A549 (cell line): ENCODE data around the gene WSB2. TPM values are rescaled to one million over a fixed set of nuclear protein-coding genes. Genes with fewer than 3 reads are reported as not detected.

Experiments
- ATAC-seq, 2 experiments: fragments of 200-7000 bp in 1 of 2; fragments of >200 bp in 1 of 2; cut with Nextera tagmentation in 1 of 2; cut with Tn5 transposase in 1 of 2; 3 replicates each; pipeline versions ENCODE4 v1.8.0 to v1.9.1; 2018 to 2020; ENCODE audit warnings: mild to moderate bottlenecking in 1 of 2, moderate library complexity in 1 of 2
- CTCF ChIA-PET: fragments of 300-600 bp; sonication (Branson Sonifier 250); formaldehyde crosslinking; extraction: SDS; loops from one replicate; lab custom pipeline; 2021; ENCODE audit warnings: antibody characterized with exemption, inconsistent platforms; lab: Yijun Ruan, JAX
- POLR2A ChIA-PET: fragments of 350-600 bp; formaldehyde crosslinking; extraction: SDS; loops from one replicate; lab custom pipeline; 2021; ENCODE audit warnings: antibody characterized with exemption, inconsistent platforms; lab: Yijun Ruan, JAX
- DNase-seq, 2 experiments: peaks; one replicate each; pipeline versions ENCODE4 v3.0.0 to v3.0.0-alpha.2; 2011 to 2016; ENCODE audit warnings: low read depth in 1 of 2, low spot score in 1 of 2
- FAIRE-seq: peaks from 2 replicates; lab custom pipeline; 2011; peaks lifted over from hg19 to GRCh38; lab: Jason Lieb, UNC
- H3K27ac ChIP-seq, 2 experiments: fragments of >200 bp; sonication (Bioruptor Twin); formaldehyde crosslinking; 3 replicates each; pipeline ENCODE4 v1.5.1; 2016 to 2017
- H3K4me1 ChIP-seq: fragments of >200 bp; sonication (Bioruptor Twin); formaldehyde crosslinking; 3 replicates; pipeline ENCODE4 v1.6.1; 2016
- H3K4me2 ChIP-seq: fragments of >200 bp; sonication (Bioruptor Twin); formaldehyde crosslinking; 3 replicates; pipeline ENCODE4 v1.6.1; 2016
- H3K4me3 ChIP-seq: fragments of >200 bp; sonication (Bioruptor Twin); formaldehyde crosslinking; 3 replicates; pipeline ENCODE4 v1.5.1; 2016
- H3K9me3 ChIP-seq: fragments of >200 bp; sonication (Bioruptor Twin); formaldehyde crosslinking; 3 replicates; pipeline ENCODE4 v1.6.1; 2016
- ATOH8 ChIP-seq: fragments of 250-450 bp; sonication (Bioruptor Pico); IDR thresholded peaks from 2 replicates; pipeline ENCODE4 v1.5.0; 2020; ENCODE audit warnings: low read depth, mild to moderate bottlenecking, moderate library complexity
- CBX2 ChIP-seq: fragments of 200-600 bp; sonication (generic); IDR thresholded peaks from 2 replicates; pipeline ENCODE4 v1.6.1; 2016; ENCODE audit warnings: low read depth, mild to moderate bottlenecking, borderline replicate concordance
- CEBPB ChIP-seq, 2 experiments: fragments of >200 bp in 1 of 2; sonication (Bioruptor Twin) in 1 of 2; formaldehyde crosslinking in 1 of 2; IDR thresholded peaks; 2 replicates each; pipeline ENCODE4 v1.6.1; 2012 to 2016
- CHD4 ChIP-seq: fragments of 200-600 bp; sonication (generic); IDR thresholded peaks from 2 replicates; pipeline ENCODE4 v1.6.1; 2016; ENCODE audit warnings: antibody characterized with exemption, mild to moderate bottlenecking, borderline replicate concordance
- CTCF ChIP-seq: fragments of >200 bp; sonication (Bioruptor Twin); formaldehyde crosslinking; IDR thresholded peaks from 3 replicates; pipeline ENCODE4 v1.5.1; 2016
- EHF ChIP-seq: fragments of 250-450 bp; sonication (Bioruptor Pico); IDR thresholded peaks from 2 replicates; pipeline ENCODE4 v1.5.0; 2020; ENCODE audit warnings: mild to moderate bottlenecking
- EHMT2 ChIP-seq: fragments of 200-600 bp; sonication (generic); IDR thresholded peaks from 2 replicates; pipeline ENCODE4 v1.6.1; 2016; ENCODE audit warnings: antibody characterized with exemption, low read depth, mild to moderate bottlenecking, moderate library complexity
- EP300 ChIP-seq, 2 experiments: fragments of >200 bp; sonication (Bioruptor Twin); formaldehyde crosslinking; IDR thresholded peaks; 2 replicates in 1 of 2; 3 replicates in 1 of 2; pipeline ENCODE4 v1.6.1; 2016 to 2017
- FOSB ChIP-seq: fragments of 250-450 bp; sonication (Bioruptor Pico); IDR thresholded peaks from 2 replicates; pipeline ENCODE4 v1.5.0; 2020; ENCODE audit warnings: mild to moderate bottlenecking, moderate library complexity
- FOXS1 ChIP-seq: fragments of 250-450 bp; sonication (Bioruptor Pico); IDR thresholded peaks from 2 replicates; pipeline ENCODE4 v1.5.0; 2020; ENCODE audit warnings: mild to moderate bottlenecking, moderate library complexity
- GATA3 ChIP-seq: IDR thresholded peaks from 2 replicates; pipeline ENCODE4 v1.6.1; 2012; ENCODE audit warnings: borderline replicate concordance
- HEYL ChIP-seq: fragments of 250-450 bp; sonication (Bioruptor Pico); IDR thresholded peaks from 2 replicates; pipeline ENCODE4 v1.8.0; 2021; ENCODE audit warnings: mild to moderate bottlenecking, moderate library complexity
- HOXB5 ChIP-seq: fragments of 250-450 bp; sonication (Bioruptor Pico); IDR thresholded peaks from 2 replicates; pipeline ENCODE4 v1.5.0; 2020; ENCODE audit warnings: mild to moderate bottlenecking, moderate library complexity
- JUN ChIP-seq, 2 experiments: fragments of >200 bp; sonication (Bioruptor Twin); formaldehyde crosslinking; IDR thresholded peaks; 2 replicates in 1 of 2; 3 replicates in 1 of 2; pipeline ENCODE4 v1.6.1; 2016 to 2017
- KDM1A ChIP-seq: fragments of 200-600 bp; sonication (generic); IDR thresholded peaks from 2 replicates; pipeline ENCODE4 v1.6.1; 2016; ENCODE audit warnings: low read depth, mild to moderate bottlenecking
- MAZ ChIP-seq: fragments of 150-350 bp; IDR thresholded peaks from 2 replicates; pipeline ENCODE4 v1.6.1; 2014; ENCODE audit warnings: antibody characterized with exemption, low read depth, low read length, borderline replicate concordance
- MYC ChIP-seq: IDR thresholded peaks from 2 replicates; pipeline ENCODE4 v1.6.1; 2012; ENCODE audit warnings: mild to moderate bottlenecking, inconsistent platforms, low read length, improper control_type of control experiment, borderline replicate concordance
- NFE2L2 ChIP-seq: fragments of 150-350 bp; conservative IDR thresholded peaks from 2 replicates; pipeline ENCODE4 v1.6.1; 2014; ENCODE audit warnings: low read length
- NPAS2 ChIP-seq: fragments of 250-450 bp; sonication (Bioruptor Pico); IDR thresholded peaks from 2 replicates; pipeline ENCODE4 v1.8.0; 2022; ENCODE audit warnings: mild to moderate bottlenecking, moderate library complexity, borderline replicate concordance
- NR3C1 ChIP-seq: fragments of >200 bp; sonication (Bioruptor Twin); formaldehyde crosslinking; IDR thresholded peaks from 3 replicates; pipeline ENCODE4 v1.6.1; 2017
- PBX3 ChIP-seq: IDR thresholded peaks from 2 replicates; pipeline ENCODE4 v1.6.1; 2012
- RARB ChIP-seq: fragments of 250-450 bp; sonication (Bioruptor Pico); IDR thresholded peaks from 2 replicates; pipeline ENCODE4 v1.8.0; 2021; ENCODE audit warnings: mild to moderate bottlenecking, moderate library complexity
- REST ChIP-seq: fragments of 200-600 bp; sonication (generic); IDR thresholded peaks from 2 replicates; pipeline ENCODE4 v1.6.1; 2016; ENCODE audit warnings: antibody characterized with exemption, mild to moderate bottlenecking, moderate library complexity
- RNF2 ChIP-seq: fragments of 200-600 bp; sonication (generic); IDR thresholded peaks from 2 replicates; pipeline ENCODE4 v1.6.1; 2016; ENCODE audit warnings: low read depth, mild to moderate bottlenecking, antibody characterized with exemption, moderate library complexity, borderline replicate concordance
- SMC3 ChIP-seq: fragments of >200 bp; sonication (Bioruptor Twin); formaldehyde crosslinking; IDR thresholded peaks from 3 replicates; pipeline ENCODE4 v1.6.1; 2018; ENCODE audit warnings: inconsistent platforms
- TFCP2L1 ChIP-seq: fragments of 250-450 bp; sonication (Bioruptor Pico); IDR thresholded peaks from 2 replicates; pipeline ENCODE4 v1.5.0; 2021; ENCODE audit warnings: mild to moderate bottlenecking
- USF2 ChIP-seq: fragments of 450-650 bp; IDR thresholded peaks from 2 replicates; pipeline ENCODE4 v1.6.1; 2014; ENCODE audit warnings: antibody characterized with exemption
- WGBS: methylation state at CpG from one replicate; pipeline ENCODE4 v1.1.6; 2017; ENCODE audit errors: missing lambda C conversion rate; 5-methylcytosine and 5-hydroxymethylcytosine counted together
- polyA plus RNA-seq, 4 experiments: library from polyadenylated mRNA; depleted of rRNA in 3 of 4; stranded (reverse); fragments of >200 nt; fragmentation: RNase III in 1 of 4; extraction: RNeasy Plus Mini Kit Qiagen cat#74134 plus additional on column Dnase treatment in 1 of 4; gene quantifications; 2 replicates in 3 of 4; 3 replicates in 1 of 4; pipeline ENCODE4 v1.2.3, GENCODE V29; 2011 to 2017

The WSB2 gene
- polyA plus RNA-seq, 2 of the 4 experiments (the other 2 are of a cell fraction): 40.5 to 93.5 TPM

GRCh38 chr12:117994551-117995438, 66.2 kb downstream of the WSB2 start (continued):
- TF ChIP-seq EHMT2: no peak
- no peak for TF ChIP-seq SMC3

GRCh38 chr12:117986705-117987469, 74.1 kb downstream of the WSB2 start:
- DNase-seq: peak; percentile 57 to 81
- Histone ChIP-seq H3K4me3 (no peak overlapping the region), H3K27ac (peak overlapping the region; percentile 49 to 80), H3K9me3 (no peaks in the 10 kb centered on the region), H3K4me2 (peak overlapping the region; percentile 57), H3K4me1 (peaks cover 28% of the 10 kb centered on the region)
- 7% methylated on average over 4 of the region's 4 CpGs for WGBS
- ATAC-seq: peak; percentile 83 to 96
- CTCF ChIA-PET: interaction anchor here (0.6 to 1.3 kb wide), 7 partner anchors 45 to 901 kb away, joined by 3 to 7 read pairs (median 3); no protein-coding TSS in a partner anchor
- FAIRE-seq: no peak
- POLR2A ChIA-PET: no interaction called here
- peak; percentile 19; the same call in 1 of the 2 replicates for TF ChIP-seq GATA3
- no peak for TF ChIP-seq HOXB5 (CRISPR knock-in tag)
- no peak for TF ChIP-seq HEYL
- no peak for TF ChIP-seq FOXS1
- TF ChIP-seq ATOH8 (CRISPR knock-in tag): no peak
- no peak for TF ChIP-seq REST
- no peak for TF ChIP-seq NR3C1
- no peak for TF ChIP-seq EHF
- TF ChIP-seq MAZ: no peak
- no peak for TF ChIP-seq CHD4
- TF ChIP-seq FOSB (CRISPR knock-in tag): no peak
- TF ChIP-seq CEBPB (IDR thresholded peaks at IDR 0.05): 0 out of 4 replicates have a peak, but pooled peaks of 1 of the 2 experiments have one; percentile 4
- TF ChIP-seq EP300 (IDR thresholded peaks at IDR 0.05): peak in 1 of 2 experiments; percentile 13; a peak in 1 of 5 replicates
- TF ChIP-seq CBX2: no peak
- no peak for TF ChIP-seq NPAS2
- no peak for TF ChIP-seq PBX3
- no peak for TF ChIP-seq RARB (CRISPR knock-in tag)
- TF ChIP-seq CTCF: no peak
- TF ChIP-seq MYC: no peak
- no peak for TF ChIP-seq KDM1A
- no peak for TF ChIP-seq RNF2
- no peak for TF ChIP-seq USF2
- peak; percentile 30 to 33; a peak in 2 of 5 replicates for TF ChIP-seq JUN (IDR thresholded peaks at IDR 0.05)
- TF ChIP-seq TFCP2L1 (CRISPR knock-in tag): no peak
- no peak for TF ChIP-seq NFE2L2
